ENCODE results near the gene TLE5.
"Not testable (repeated sequence)": the region's sequence is repeated elsewhere in the genome, so short reads cannot be mapped to it uniquely, and the experiment has no call there.

TLE5 gene

GRCh38 chr19:3025549-3025886, 36.8 kb downstream of the TLE5 start:
- DNase-seq (ENCODE audit: low read depth) = no peak

- DNase-seq (ENCODE audit: low read depth) = no peak
These were observed 37.3 kb downstream of the TLE5 start for GRCh38 chr19:3024870-3025548.

- DNase-seq (ENCODE audit: low read depth) = no peak
These were observed 37.8 kb downstream of the TLE5 start for GRCh38 chr19:3024509-3024869.

GRCh38 chr19:3020321-3020960, 41.9 kb downstream of the TLE5 start:
- DNase-seq (ENCODE audit: low read depth) = no peak

- no peak for DNase-seq (ENCODE audit: low read depth)
These were observed 43.0 kb downstream of the TLE5 start for GRCh38 chr19:3019211-3019854.

GRCh38 chr19:3017923-3018322, 44.4 kb downstream of the TLE5 start:
- DNase-seq (ENCODE audit: low read depth) = no peak

- DNase-seq (ENCODE audit: low read depth) = no peak
These were observed 46.9 kb downstream of the TLE5 start for GRCh38 chr19:3015126-3016057.

- no peak for DNase-seq (ENCODE audit: low read depth)
These were observed 48.2 kb downstream of the TLE5 start for GRCh38 chr19:3014135-3014534.

- DNase-seq (ENCODE audit: low read depth) = no peak
These were observed 49.0 kb downstream of the TLE5 start for GRCh38 chr19:3013263-3013725.

GRCh38 chr19:3012621-3013262, 49.6 kb downstream of the TLE5 start:
- no peak for DNase-seq (ENCODE audit: low read depth)

GRCh38 chr19:3012059-3012458, 50.2 kb downstream of the TLE5 start:
- not testable (repeated sequence) for DNase-seq (ENCODE audit: low read depth)

- DNase-seq (ENCODE audit: low read depth) = no peak
These were observed 51.4 kb downstream of the TLE5 start for GRCh38 chr19:3010871-3011270.

GRCh38 chr19:3008994-3009393, 53.3 kb downstream of the TLE5 start:
- DNase-seq (ENCODE audit: low read depth) = no peak

GRCh38 chr19:3007975-3008374, 54.3 kb downstream of the TLE5 start:
- no peak for DNase-seq (ENCODE audit: low read depth)

GRCh38 chr19:3006075-3006767, 56.1 kb downstream of the TLE5 start:
- peak; percentile 31 for DNase-seq (ENCODE audit: low read depth)

- no peak for DNase-seq (ENCODE audit: low read depth)
These were observed 57.0 kb downstream of the TLE5 start for GRCh38 chr19:3005345-3005744.

GRCh38 chr19:3004522-3004921, 57.8 kb downstream of the TLE5 start:
- no peak for DNase-seq (ENCODE audit: low read depth)

- DNase-seq (ENCODE audit: low read depth) = no peak
These were observed 59.2 kb downstream of the TLE5 start for GRCh38 chr19:3003046-3003445.
